Thyroid gland (tissue), 4 donors: ENCODE measurements around the gene EVA1C. TPM values are rescaled to one million over a fixed set of nuclear protein-coding genes. Genes with fewer than 3 reads are reported as not detected.

Experiments
- DNase-seq, 2 donors: peaks; one replicate each; pipeline ENCODE4 v3.0.0-alpha.2; 2019
- H3K27ac ChIP-seq, 3 donors: fragments of 200-600 bp; sonication (generic); 1 replicate in 2 of 3; 2 replicates in 1 of 3; pipeline ENCODE4 v1.5.1; 2016 to 2019; ENCODE audit warnings: mild to moderate bottlenecking in 1 of 3, moderate library complexity in 1 of 3
- H3K27me3 ChIP-seq: fragments of 200-600 bp; sonication (generic); one replicate; pipeline ENCODE4 v1.5.1; 2019
- H3K36me3 ChIP-seq, 2 donors: fragments of 200-600 bp; sonication (generic); one replicate each; pipeline ENCODE4 v1.5.1; 2016 to 2019
- H3K4me1 ChIP-seq, 2 donors: fragments of 200-600 bp; sonication (generic); one replicate each; pipeline ENCODE4 v1.5.1; 2017 to 2019
- H3K4me3 ChIP-seq, 3 donors: fragments of 200-600 bp; sonication (generic); replicated peaks in 1 of 3; 1 replicate in 2 of 3; 2 replicates in 1 of 3; pipeline ENCODE4 v1.5.1; 2016; ENCODE audit warnings: mild to moderate bottlenecking in 1 of 3
- H3K9me3 ChIP-seq: fragments of 200-600 bp; sonication (generic); one replicate; pipeline ENCODE4 v1.5.1; 2017
- CTCF ChIP-seq, 6 experiments: fragments of 200-600 bp in 3 of 6; fragments of 450-650 bp in 3 of 6; sonication (generic) in 3 of 6; IDR thresholded peaks; one replicate each; pipeline ENCODE4 v1.5.1; 2016 to 2019; ENCODE audit warnings: antibody characterized with exemption in 6 of 6, mild to moderate bottlenecking in 2 of 6, inconsistent platforms in 1 of 6, moderate library complexity in 1 of 6
- POLR2A ChIP-seq, 2 donors: fragments of 450-650 bp; IDR thresholded peaks; one replicate each; pipeline ENCODE4 v1.6.1; 2017; ENCODE audit warnings: antibody characterized with exemption in 2 of 2, mild to moderate bottlenecking in 2 of 2, moderate library complexity in 1 of 2
- WGBS, 2 donors: methylation state at CpG; one replicate each; pipeline ENCODE4 v1.1.5; 2017; 5-methylcytosine and 5-hydroxymethylcytosine counted together
- intact Hi-C: fragments of 100-400 bp; cut with DNase I; formaldehyde crosslinking; loops from one replicate; pipeline ENCODE4 v1.15.1; 2023
- total RNA-seq, 4 donors: library from RNA; depleted of rRNA; stranded (reverse); fragments of >200 nt; gene quantifications; one replicate each; pipeline ENCODE4 v1.2.3, GENCODE V29; 2016

EVA1C gene
- total RNA-seq, 4 donors from 2014 or later: 25.4 to 44.6 (median 35.2) TPM

- 97% methylated on average over 13 of the region's 13 CpGs for WGBS, 2 donors
- H3K9me3 ChIP-seq: no peaks in the 10 kb centered on the region
- H3K4me3 ChIP-seq: no peak overlapping the region
- no peaks in the 10 kb centered on the region for H3K27me3 ChIP-seq
- no peak for TF ChIP-seq POLR2A (IDR thresholded peaks at IDR 0.05)
- TF ChIP-seq CTCF (IDR thresholded peaks at IDR 0.05): no peak
- no peak for DNase-seq
- intact Hi-C loops: no loop called here
- peaks cover 20 to 21% of the 10 kb centered on the region in 2 donors for H3K4me1 ChIP-seq
- no peaks in the 10 kb centered on the region for H3K36me3 ChIP-seq
- H3K27ac ChIP-seq: no peak overlapping the region
Observed at GRCh38 chr21:32476661-32477423, 64.3 kb downstream of the EVA1C start.

GRCh38 chr21:32477424-32477745, 64.9 kb downstream of the EVA1C start:
- 93% methylated on average over 9 of the region's 9 CpGs for WGBS, 2 donors
- no peaks in the 10 kb centered on the region for H3K27me3 ChIP-seq
- H3K36me3 ChIP-seq: no peaks in the 10 kb centered on the region
- intact Hi-C loops: no loop called here
- no peak overlapping the region for H3K4me3 ChIP-seq
- DNase-seq: no peak
- peaks cover 22 to 26% of the 10 kb centered on the region in 2 donors for H3K4me1 ChIP-seq
- TF ChIP-seq POLR2A (IDR thresholded peaks at IDR 0.05) (no peak), CTCF (IDR thresholded peaks at IDR 0.05) (no peak)
- H3K27ac ChIP-seq: no peak overlapping the region
- H3K9me3 ChIP-seq: no peaks in the 10 kb centered on the region

GRCh38 chr21:32481875-32482408, 69.4 kb downstream of the EVA1C start:
- intact Hi-C loops: no loop called here
- Histone ChIP-seq H3K36me3 (no peaks in the 10 kb centered on the region), H3K4me1 (peaks cover 32 to 33% of the 10 kb centered on the region in 2 donors), H3K4me3 (no peak overlapping the region), H3K27me3 (no peaks in the 10 kb centered on the region), H3K27ac (peak overlapping the region in 2 of 3 donors; percentile 1 to 58), H3K9me3 (no peaks in the 10 kb centered on the region)
- 78 to 85% methylated on average over 9 of the region's 9 CpGs for WGBS, 2 donors
- DNase-seq: peak; percentile 53 to 67
- no peak for TF ChIP-seq POLR2A (IDR thresholded peaks at IDR 0.05)
- TF ChIP-seq CTCF (IDR thresholded peaks at IDR 0.05): no peak

- intact Hi-C loops: no loop called here
- Histone ChIP-seq H3K27me3 (no peaks in the 10 kb centered on the region), H3K4me3 (no peak overlapping the region), H3K4me1 (peaks cover 32 to 33% of the 10 kb centered on the region in 2 donors), H3K9me3 (no peaks in the 10 kb centered on the region), H3K36me3 (no peaks in the 10 kb centered on the region), H3K27ac (peak overlapping the region in 2 of 3 donors; percentile 55 to 58)
- TF ChIP-seq CTCF (IDR thresholded peaks at IDR 0.05) (no peak), POLR2A (IDR thresholded peaks at IDR 0.05) (no peak)
- WGBS, 2 donors: 65 to 82% methylated on average over 11 of the region's 11 CpGs
- no peak for DNase-seq
Observed at GRCh38 chr21:32482565-32483292, 70.2 kb downstream of the EVA1C start.

- Histone ChIP-seq H3K27me3 (no peaks in the 10 kb centered on the region), H3K4me1 (peaks cover 32 to 33% of the 10 kb centered on the region in 2 donors), H3K9me3 (no peaks in the 10 kb centered on the region), H3K27ac (peak overlapping the region in 2 of 3 donors; percentile 55 to 58), H3K36me3 (no peaks in the 10 kb centered on the region), H3K4me3 (no peak overlapping the region)
- intact Hi-C loops: no loop called here
- peak; percentile 66 to 67 for DNase-seq
- WGBS, 2 donors: 19 to 50% methylated on average over 2 of the region's 2 CpGs
- TF ChIP-seq POLR2A (IDR thresholded peaks at IDR 0.05) (no peak), CTCF (IDR thresholded peaks at IDR 0.05) (no peak)
Observed at GRCh38 chr21:32483293-32483595, 70.7 kb downstream of the EVA1C start.
